RWPE2 (cell line): ENCODE results near the gene CTF1.

Experiments used
- ATAC-seq: fragments of 200-7000 bp; cut with Tn5 transposase; 3 replicates; pipeline ENCODE4 v1.9.1; 2021; ENCODE audit warnings: low read depth
- DNase-seq: peaks from one replicate; pipeline ENCODE4 v3.0.0-alpha.2; 2020; ENCODE audit warnings: low spot score
- H3K27ac ChIP-seq: fragments of 450-650 bp; 2 replicates; pipeline ENCODE4 v1.5.1; 2017; ENCODE audit warnings: mild to moderate bottlenecking; ENCODE audit not compliant: poor library complexity, severe bottlenecking
- H3K27me3 ChIP-seq: fragments of 250-450 bp; sonication (Bioruptor Pico); 2 replicates; pipeline ENCODE4 v1.5.1; 2021; ENCODE audit warnings: mild to moderate bottlenecking, moderate library complexity; ENCODE audit not compliant: insufficient read depth, poor library complexity, severe bottlenecking
- H3K36me3 ChIP-seq: fragments of 250-450 bp; sonication (Bioruptor Pico); 2 replicates; pipeline ENCODE4 v1.5.1; 2020; ENCODE audit warnings: low read depth, mild to moderate bottlenecking, moderate library complexity
- H3K4me1 ChIP-seq: fragments of 250-450 bp; sonication (Bioruptor Pico); 2 replicates; pipeline ENCODE4 v1.5.1; 2021; ENCODE audit warnings: mild to moderate bottlenecking, moderate library complexity; ENCODE audit not compliant: insufficient read depth, poor library complexity, severe bottlenecking
- H3K4me3 ChIP-seq: fragments of 250-450 bp; sonication (Bioruptor Pico); 2 replicates; pipeline ENCODE4 v1.5.1; 2021; ENCODE audit warnings: mild to moderate bottlenecking, moderate library complexity; ENCODE audit not compliant: severe bottlenecking
- H3K9me3 ChIP-seq: fragments of 250-450 bp; sonication (Bioruptor Pico); 2 replicates; pipeline ENCODE4 v1.5.1; 2021; ENCODE audit warnings: mild to moderate bottlenecking, moderate library complexity; ENCODE audit not compliant: severe bottlenecking
- TF ChIP-seq, protein P1 (sequence below): fragments of 450-650 bp; IDR thresholded peaks from one replicate; pipeline ENCODE4 v1.5.1; 2017; ENCODE audit warnings: mild to moderate bottlenecking, moderate library complexity; ENCODE audit not compliant: poor library complexity, severe bottlenecking

Gene CTF1

GRCh38 chr16:30948667-30949649, 52.5 kb downstream of the CTF1 start, which contains the start of gene ORAI3:
Gene ORAI3 (plus strand): TSS chr16:30949068. CDS start chr16:30949290, 222 bp downstream.
- Histone ChIP-seq H3K27ac (peak within 1 kb of the TSS; percentile 90), H3K36me3 (peaks cover 13% of the 10 kb centered on the region), H3K9me3 (no peaks in the 10 kb centered on the region), H3K4me3 (peak within 1 kb of the TSS; percentile 98), H3K4me1 (peaks cover 5% of the 10 kb centered on the region), H3K27me3 (no peaks in the 10 kb centered on the region)
- TF ChIP-seq, protein P1, sequence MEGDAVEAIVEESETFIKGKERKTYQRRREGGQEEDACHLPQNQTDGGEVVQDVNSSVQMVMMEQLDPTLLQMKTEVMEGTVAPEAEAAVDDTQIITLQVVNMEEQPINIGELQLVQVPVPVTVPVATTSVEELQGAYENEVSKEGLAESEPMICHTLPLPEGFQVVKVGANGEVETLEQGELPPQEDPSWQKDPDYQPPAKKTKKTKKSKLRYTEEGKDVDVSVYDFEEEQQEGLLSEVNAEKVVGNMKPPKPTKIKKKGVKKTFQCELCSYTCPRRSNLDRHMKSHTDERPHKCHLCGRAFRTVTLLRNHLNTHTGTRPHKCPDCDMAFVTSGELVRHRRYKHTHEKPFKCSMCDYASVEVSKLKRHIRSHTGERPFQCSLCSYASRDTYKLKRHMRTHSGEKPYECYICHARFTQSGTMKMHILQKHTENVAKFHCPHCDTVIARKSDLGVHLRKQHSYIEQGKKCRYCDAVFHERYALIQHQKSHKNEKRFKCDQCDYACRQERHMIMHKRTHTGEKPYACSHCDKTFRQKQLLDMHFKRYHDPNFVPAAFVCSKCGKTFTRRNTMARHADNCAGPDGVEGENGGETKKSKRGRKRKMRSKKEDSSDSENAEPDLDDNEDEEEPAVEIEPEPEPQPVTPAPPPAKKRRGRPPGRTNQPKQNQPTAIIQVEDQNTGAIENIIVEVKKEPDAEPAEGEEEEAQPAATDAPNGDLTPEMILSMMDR: no peak
- ATAC-seq (peak; percentile 35), DNase-seq (no peak)

DNA sequence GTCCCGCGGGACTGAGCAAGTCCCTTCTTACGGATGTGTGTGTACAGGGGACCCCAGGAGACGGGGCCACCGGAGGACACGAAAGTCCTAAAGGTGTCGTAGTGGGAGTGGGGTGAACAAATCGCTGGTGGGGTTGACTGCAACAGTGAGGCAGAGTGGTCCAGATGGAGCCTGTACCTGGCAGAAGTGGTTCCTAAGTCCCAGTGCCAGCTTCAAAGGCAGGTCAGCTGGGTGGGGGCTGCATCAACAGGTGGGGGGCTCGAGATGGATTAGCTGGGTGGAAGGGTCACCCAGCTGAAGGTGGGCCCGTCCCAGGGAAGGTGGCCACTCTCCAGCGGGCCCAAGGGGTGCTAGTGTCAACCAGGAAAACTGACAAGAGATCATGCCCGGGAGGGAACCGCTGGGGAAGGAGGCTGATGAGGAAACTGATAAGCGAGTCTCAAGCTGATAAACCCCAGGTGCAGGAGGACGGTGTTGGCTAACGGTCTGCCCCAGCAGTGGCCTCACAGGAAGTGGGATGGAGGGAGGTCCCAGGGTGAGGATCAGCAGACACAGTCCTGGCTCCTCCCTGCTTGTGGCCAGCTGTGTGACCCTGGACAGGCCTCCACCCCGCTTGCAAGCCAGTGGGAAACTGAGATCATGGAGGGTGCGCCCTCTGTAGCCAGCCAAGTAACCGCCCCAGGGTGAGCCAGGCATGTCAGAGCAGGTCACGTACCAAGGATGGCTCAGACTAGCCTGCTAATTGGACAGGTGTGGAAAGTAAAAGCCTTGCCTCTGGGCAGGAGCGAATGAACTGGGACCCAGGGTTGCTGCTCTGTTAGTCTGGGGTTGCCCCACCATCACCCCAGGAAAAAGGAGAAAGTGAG, 53.5 kb downstream of the CTF1 start:
- TF ChIP-seq, protein P1: no peak
- Histone ChIP-seq H3K4me1 (peaks cover 5% of the 10 kb centered on the region), H3K27ac (peak overlapping the region; percentile 90), H3K27me3 (no peaks in the 10 kb centered on the region), H3K36me3 (peaks cover 4% of the 10 kb centered on the region), H3K4me3 (peak overlapping the region; percentile 98), H3K9me3 (no peaks in the 10 kb centered on the region)
- ATAC-seq: peak; percentile 83
- DNase-seq: peak; percentile 98

- Histone ChIP-seq H3K4me1 (peaks cover 5% of the 10 kb centered on the region), H3K27ac (peak overlapping the region; percentile 90), H3K36me3 (0 out of 2 replicates have a peak, but pooled peaks cover 3% of the 10 kb centered on the region), H3K9me3 (no peaks in the 10 kb centered on the region), H3K4me3 (peak overlapping the region; percentile 98), H3K27me3 (no peaks in the 10 kb centered on the region)
- TF ChIP-seq, protein P1: no peak
- DNase-seq (no peak), ATAC-seq (no peak; the same call in 2 of the 3 replicates)
These were observed 54.2 kb downstream of the CTF1 start for GRCh38 chr16:30950516-30951065.

- Histone ChIP-seq H3K4me1 (peaks cover 5% of the 10 kb centered on the region), H3K4me3 (no peak overlapping the region), H3K9me3 (no peaks in the 10 kb centered on the region), H3K27me3 (no peaks in the 10 kb centered on the region), H3K27ac (peak overlapping the region; percentile 90), H3K36me3 (0 out of 2 replicates have a peak, but pooled peaks cover 3% of the 10 kb centered on the region)
- ATAC-seq: no peak
- TF ChIP-seq, protein P1: no peak
- DNase-seq: no peak
These were observed 54.8 kb downstream of the CTF1 start for GRCh38 chr16:30951193-30951592.
